ENCODE measurements around the gene HAND2.

DNA sequence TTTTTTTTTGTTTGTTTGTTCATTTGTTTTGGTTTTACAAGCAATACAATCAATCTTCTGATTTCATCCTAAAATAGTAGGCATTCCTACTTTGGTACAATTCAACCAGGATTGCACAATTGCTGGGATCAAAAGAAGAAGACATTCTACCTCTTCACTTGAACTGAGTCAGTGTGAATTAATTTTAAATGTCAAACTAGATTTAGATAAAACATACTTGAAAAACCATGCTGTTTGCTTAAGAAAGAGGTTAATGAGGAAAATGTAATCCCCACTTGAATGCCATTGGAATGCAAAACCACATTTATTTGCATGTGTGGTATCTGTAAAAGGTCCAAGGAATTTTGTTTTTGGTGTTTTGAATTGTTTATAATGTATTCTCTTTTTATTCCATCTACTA is 40.5 kb downstream of the HAND2 start:
- TF ChIP-seq, protein P1, sequence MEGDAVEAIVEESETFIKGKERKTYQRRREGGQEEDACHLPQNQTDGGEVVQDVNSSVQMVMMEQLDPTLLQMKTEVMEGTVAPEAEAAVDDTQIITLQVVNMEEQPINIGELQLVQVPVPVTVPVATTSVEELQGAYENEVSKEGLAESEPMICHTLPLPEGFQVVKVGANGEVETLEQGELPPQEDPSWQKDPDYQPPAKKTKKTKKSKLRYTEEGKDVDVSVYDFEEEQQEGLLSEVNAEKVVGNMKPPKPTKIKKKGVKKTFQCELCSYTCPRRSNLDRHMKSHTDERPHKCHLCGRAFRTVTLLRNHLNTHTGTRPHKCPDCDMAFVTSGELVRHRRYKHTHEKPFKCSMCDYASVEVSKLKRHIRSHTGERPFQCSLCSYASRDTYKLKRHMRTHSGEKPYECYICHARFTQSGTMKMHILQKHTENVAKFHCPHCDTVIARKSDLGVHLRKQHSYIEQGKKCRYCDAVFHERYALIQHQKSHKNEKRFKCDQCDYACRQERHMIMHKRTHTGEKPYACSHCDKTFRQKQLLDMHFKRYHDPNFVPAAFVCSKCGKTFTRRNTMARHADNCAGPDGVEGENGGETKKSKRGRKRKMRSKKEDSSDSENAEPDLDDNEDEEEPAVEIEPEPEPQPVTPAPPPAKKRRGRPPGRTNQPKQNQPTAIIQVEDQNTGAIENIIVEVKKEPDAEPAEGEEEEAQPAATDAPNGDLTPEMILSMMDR (conservative IDR thresholded peaks at IDR 0.05; ENCODE audit: low read length) = no peak
- no peak for TF ChIP-seq EZH2phosphoT487 (IDR thresholded peaks at IDR 0.05; ENCODE audit: borderline replicate concordance)

Data from Loucy (cell line).